ENCODE measurements around the gene OR2A25. TPM values are rescaled to one million over a fixed set of nuclear protein-coding genes. Genes with fewer than 3 reads are reported as not detected.
A peak's percentile ranks its signal among the peaks of the same experiment; 100 is the strongest.

OR2A25 gene, protein sequence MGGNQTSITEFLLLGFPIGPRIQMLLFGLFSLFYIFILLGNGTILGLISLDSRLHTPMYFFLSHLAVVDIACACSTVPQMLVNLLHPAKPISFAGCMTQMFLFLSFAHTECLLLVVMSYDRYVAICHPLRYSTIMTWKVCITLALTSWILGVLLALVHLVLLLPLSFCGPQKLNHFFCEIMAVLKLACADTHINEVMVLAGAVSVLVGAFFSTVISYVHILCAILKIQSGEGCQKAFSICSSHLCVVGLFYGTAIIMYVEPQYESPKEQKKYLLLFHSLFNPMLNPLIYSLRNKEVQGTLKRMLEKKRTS
- polyA plus RNA-seq, result not detected
- long read RNA-seq, donor 1, result 0 reads
- long read RNA-seq, donor 2, result 0 reads
- long read RNA-seq, donor 3, result 0 reads
- long read RNA-seq, donor 4, result 0 reads
- long read RNA-seq, donor 5, result 0 reads
- long read RNA-seq, donor 6, result 0 reads
- long read RNA-seq, donor 7, result 0 reads
- long read RNA-seq, donor 8, result 0 reads
- long read RNA-seq, donor 9, result 0 reads
- long read RNA-seq, donor 10, result 0 reads
- long read RNA-seq, donor 11, result 0 reads

DNA sequence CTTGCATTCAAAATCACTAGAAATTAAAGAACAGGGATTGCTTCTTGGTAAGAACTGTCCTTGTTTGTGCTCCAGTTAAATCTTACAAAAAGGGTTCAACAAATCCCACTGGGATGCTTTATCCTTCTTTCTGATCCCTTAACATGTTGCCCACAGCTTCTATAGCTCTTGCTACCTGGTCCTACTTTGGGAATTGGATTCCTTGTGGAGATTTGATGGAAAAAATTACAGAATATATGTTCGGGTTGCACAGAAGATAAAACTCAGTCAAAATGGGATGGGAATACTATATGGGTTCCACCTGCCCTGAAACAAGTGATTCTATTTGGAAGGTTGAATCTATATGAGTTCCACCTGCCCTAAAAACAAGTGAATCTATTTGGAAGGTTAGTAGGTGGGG, at the start of gene OR2A25:
OR2A25 (plus strand) TSS at position 301 of the 400 bp plus-strand sequence. CDS start 4,409 bp downstream, outside the sequence.
- Histone ChIP-seq H3K27me3 (ENCODE audit: control insufficient read depth, insufficient read depth, low read length) (peaks cover 2% of the 10 kb centered on the region), H3K4me1 (ENCODE audit: control insufficient read depth, insufficient read depth, low read length) (no peaks in the 10 kb centered on the region), H3K9me3 (ENCODE audit: control insufficient read depth, low read depth, low read length) (no peaks in the 10 kb centered on the region), H3K27ac (ENCODE audit: low read length) (no peak within 1 kb of the TSS), H3K36me3 (ENCODE audit: control insufficient read depth, insufficient read depth, low read length) (no peaks in the 10 kb centered on the region), H3K4me3 (ENCODE audit: low read length) (no peak within 1 kb of the TSS)
- no CpG with 5 or more reads among the region's 1 CpG for WGBS (ENCODE audit: insufficient coverage, low lambda C conversion rate)
- DNase-seq, result no peak

DNA sequence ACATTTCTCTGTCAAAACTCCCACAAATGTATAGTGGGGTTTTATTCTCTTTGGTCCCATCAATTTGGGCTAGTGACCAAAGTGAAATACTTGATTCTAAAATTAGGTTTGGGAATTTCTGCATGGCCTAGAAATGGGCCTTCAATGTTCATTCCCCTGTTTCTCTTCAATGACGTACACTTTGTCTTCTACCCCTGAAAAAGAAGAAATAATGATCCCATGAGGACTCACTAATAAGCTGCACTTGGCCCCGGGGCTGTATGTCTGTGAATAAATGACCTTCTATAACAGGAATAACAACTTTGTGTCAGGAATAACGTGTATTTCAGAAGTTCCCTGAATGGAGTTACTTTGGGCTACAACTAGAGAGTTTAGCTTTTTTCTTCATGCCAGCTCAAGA, 49.3 kb upstream of the OR2A25 start:
- Histone ChIP-seq H3K36me3 (ENCODE audit: control insufficient read depth, insufficient read depth, low read length) (no peaks in the 10 kb centered on the region), H3K4me1 (ENCODE audit: control insufficient read depth, insufficient read depth, low read length) (peaks cover 4% of the 10 kb centered on the region), H3K27me3 (ENCODE audit: control insufficient read depth, insufficient read depth, low read length) (no peaks in the 10 kb centered on the region), H3K9me3 (ENCODE audit: control insufficient read depth, low read depth, low read length) (no peaks in the 10 kb centered on the region), H3K27ac (ENCODE audit: low read length) (no peak overlapping the region), H3K4me3 (ENCODE audit: low read length) (no peak overlapping the region)
- no CpG with 5 or more reads among the region's 3 CpGs for WGBS (ENCODE audit: insufficient coverage, low lambda C conversion rate)
- no peak for DNase-seq

DNA sequence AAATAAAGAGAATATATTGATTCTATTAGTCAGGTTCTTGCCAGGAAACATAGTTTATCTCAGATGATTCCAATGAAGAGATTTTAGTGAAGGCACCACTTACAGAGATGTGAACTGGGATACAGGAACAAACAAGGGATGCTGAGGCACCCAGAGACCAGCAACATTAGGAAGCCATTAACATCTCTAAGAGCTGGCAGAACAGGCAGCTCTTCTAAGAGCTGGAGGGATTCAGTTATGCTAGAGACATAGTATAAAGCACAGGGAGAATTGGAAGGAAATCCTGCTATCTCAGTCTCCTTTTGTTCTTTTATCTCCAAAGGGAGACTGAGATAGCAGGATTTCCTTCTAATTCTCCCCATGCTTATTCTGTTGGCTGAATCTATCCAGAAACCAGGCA, 47.4 kb upstream of the OR2A25 start:
- no peak overlapping the region for H3K4me3 ChIP-seq (ENCODE audit: low read length)
- no peak for DNase-seq
- H3K36me3 ChIP-seq (ENCODE audit: control insufficient read depth, insufficient read depth, low read length), result no peaks in the 10 kb centered on the region
- no peak overlapping the region for H3K27ac ChIP-seq (ENCODE audit: low read length)
- no peaks in the 10 kb centered on the region for H3K27me3 ChIP-seq (ENCODE audit: control insufficient read depth, insufficient read depth, low read length)
- H3K9me3 ChIP-seq (ENCODE audit: control insufficient read depth, low read depth, low read length), result no peaks in the 10 kb centered on the region
- H3K4me1 ChIP-seq (ENCODE audit: control insufficient read depth, insufficient read depth, low read length), result peaks cover 4% of the 10 kb centered on the region

DNA sequence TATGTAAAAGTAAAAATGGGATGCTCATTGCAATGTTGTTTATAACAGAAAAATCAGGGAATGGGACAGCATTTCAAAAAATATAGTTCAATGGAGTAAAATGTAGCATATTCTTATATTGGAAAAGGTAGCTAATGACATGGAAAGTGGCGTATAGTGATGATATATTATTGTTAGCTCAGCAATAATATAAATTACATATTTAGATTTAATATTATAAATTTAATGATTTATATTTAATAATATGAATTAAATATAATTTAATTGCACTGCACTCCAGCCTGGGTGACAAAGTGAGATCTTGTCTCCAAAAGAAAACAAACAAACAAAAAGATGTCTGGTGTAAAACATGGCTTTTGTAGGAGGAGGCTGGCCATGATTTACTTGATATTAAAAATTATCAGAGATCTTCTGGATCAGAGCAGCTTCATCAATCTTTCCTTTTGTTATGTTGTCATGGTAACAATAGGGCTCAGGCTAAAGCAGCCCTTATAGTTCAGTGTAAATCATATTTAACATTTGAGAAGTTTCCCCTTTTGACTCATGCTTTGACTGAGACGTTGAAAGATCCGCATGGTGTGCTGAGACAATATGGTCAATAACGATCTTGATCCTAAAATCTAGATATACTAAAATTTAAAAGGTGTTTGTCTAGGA, 46.3 kb upstream of the OR2A25 start:
- 86% methylated on average over 1 of the region's 4 CpGs for WGBS (ENCODE audit: insufficient coverage, low lambda C conversion rate)
- peaks cover 4% of the 10 kb centered on the region for H3K4me1 ChIP-seq (ENCODE audit: control insufficient read depth, insufficient read depth, low read length)

DNA sequence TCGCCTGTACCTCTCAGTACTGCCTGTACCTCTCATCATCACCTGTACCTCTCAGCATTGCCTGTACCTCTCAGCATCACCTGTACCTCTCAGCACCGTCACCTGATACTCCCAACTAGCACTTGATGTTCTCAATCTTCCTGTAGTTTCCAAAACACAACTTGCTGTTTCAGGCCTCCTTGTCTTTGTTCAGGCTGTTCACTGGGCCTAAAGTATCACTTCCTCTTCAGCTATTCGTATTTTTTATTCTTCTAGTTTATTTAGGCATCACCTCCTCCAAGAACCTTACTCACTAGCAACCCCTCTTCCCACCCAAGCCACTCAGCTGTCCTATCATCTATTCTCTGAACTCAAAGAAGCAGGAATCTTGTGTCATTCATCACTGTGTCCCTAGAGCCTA, 45.4 kb upstream of the OR2A25 start:
- DNase-seq, result no peak
- H3K4me1 ChIP-seq (ENCODE audit: control insufficient read depth, insufficient read depth, low read length), result peaks cover 3% of the 10 kb centered on the region
- H3K36me3 ChIP-seq (ENCODE audit: control insufficient read depth, insufficient read depth, low read length), result no peaks in the 10 kb centered on the region
- H3K27me3 ChIP-seq (ENCODE audit: control insufficient read depth, insufficient read depth, low read length), result no peaks in the 10 kb centered on the region
- H3K4me3 ChIP-seq (ENCODE audit: low read length), result no peak overlapping the region
- H3K9me3 ChIP-seq (ENCODE audit: control insufficient read depth, low read depth, low read length), result no peaks in the 10 kb centered on the region
- no peak overlapping the region for H3K27ac ChIP-seq (ENCODE audit: low read length)
- 100% methylated on average over 1 of the region's 3 CpGs for WGBS (ENCODE audit: insufficient coverage, low lambda C conversion rate)

More for the DNA sequence above, 46.3 kb upstream of the OR2A25 start:
- Histone ChIP-seq H3K27ac (ENCODE audit: low read length) (no peak overlapping the region), H3K9me3 (ENCODE audit: control insufficient read depth, low read depth, low read length) (no peaks in the 10 kb centered on the region), H3K4me3 (ENCODE audit: low read length) (no peak overlapping the region), H3K36me3 (ENCODE audit: control insufficient read depth, insufficient read depth, low read length) (no peaks in the 10 kb centered on the region), H3K27me3 (ENCODE audit: control insufficient read depth, insufficient read depth, low read length) (no peaks in the 10 kb centered on the region)
- DNase-seq, result no peak

DNA sequence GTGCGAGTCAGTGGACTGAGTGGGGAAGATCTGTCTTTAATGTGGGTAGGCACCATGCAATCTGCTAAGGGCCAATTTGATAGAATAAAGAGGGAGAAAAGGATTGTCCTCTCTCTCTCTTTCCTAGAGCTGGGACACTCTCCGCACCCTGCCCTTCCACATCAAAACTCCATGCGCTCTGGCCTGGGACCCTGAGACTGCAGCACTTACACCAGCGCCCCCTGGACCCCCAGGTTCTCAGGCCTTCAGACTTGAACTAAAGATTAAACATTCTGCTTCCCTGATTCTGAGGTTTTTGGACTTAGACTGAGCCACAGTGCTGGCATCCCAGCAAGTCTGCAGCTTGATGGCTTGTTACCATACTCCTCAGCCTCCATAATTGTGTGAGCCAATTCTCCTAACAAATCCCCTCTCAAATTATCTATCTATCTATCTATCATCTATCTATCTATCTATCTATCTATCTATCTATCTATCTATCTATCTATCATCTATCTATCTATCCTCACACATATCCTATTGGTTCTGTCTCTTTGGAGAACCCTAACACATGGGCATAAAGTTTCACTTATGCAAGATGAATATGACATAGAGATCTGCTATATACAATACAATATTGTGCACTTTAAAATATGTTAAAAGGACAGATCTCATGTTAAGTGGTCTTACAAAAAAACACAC, 43.3 kb upstream of the OR2A25 start:
- Histone ChIP-seq H3K4me3 (ENCODE audit: low read length) (no peak overlapping the region), H3K4me1 (ENCODE audit: control insufficient read depth, insufficient read depth, low read length) (peaks cover 4% of the 10 kb centered on the region), H3K9me3 (ENCODE audit: control insufficient read depth, low read depth, low read length) (no peaks in the 10 kb centered on the region), H3K27me3 (ENCODE audit: control insufficient read depth, insufficient read depth, low read length) (no peaks in the 10 kb centered on the region), H3K36me3 (ENCODE audit: control insufficient read depth, insufficient read depth, low read length) (no peaks in the 10 kb centered on the region), H3K27ac (ENCODE audit: low read length) (no peak overlapping the region)
- DNase-seq, result no peak
- no CpG with 5 or more reads among the region's 4 CpGs for WGBS (ENCODE audit: insufficient coverage, low lambda C conversion rate)

DNA sequence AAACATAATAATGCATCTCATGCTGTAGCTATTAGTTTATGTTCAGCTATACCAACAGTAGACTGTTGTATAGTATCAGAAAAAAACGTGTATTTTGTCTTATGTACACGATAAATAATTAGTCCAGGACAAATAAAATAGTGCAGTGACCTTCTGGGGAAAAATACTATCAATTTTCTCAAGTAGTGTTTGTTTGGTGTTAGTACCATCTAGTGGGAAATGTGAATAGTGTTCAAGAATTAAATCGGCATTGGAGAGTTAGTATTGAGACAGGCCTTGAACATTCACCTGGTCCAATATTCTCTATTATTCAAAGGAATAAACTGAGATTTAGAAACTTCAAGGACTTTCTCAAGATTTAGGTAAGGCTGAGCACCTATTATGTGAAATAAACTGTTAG, 42.5 kb upstream of the OR2A25 start:
- Histone ChIP-seq H3K4me1 (ENCODE audit: control insufficient read depth, insufficient read depth, low read length) (peaks cover 4% of the 10 kb centered on the region), H3K4me3 (ENCODE audit: low read length) (no peak overlapping the region), H3K27me3 (ENCODE audit: control insufficient read depth, insufficient read depth, low read length) (no peaks in the 10 kb centered on the region), H3K36me3 (ENCODE audit: control insufficient read depth, insufficient read depth, low read length) (no peaks in the 10 kb centered on the region), H3K9me3 (ENCODE audit: control insufficient read depth, low read depth, low read length) (no peaks in the 10 kb centered on the region), H3K27ac (ENCODE audit: low read length) (no peak overlapping the region)
- WGBS (ENCODE audit: insufficient coverage, low lambda C conversion rate), result 19% methylated on average over 3 of the region's 3 CpGs
- DNase-seq, result peak in 1 of 2 donors; percentile 22

DNA sequence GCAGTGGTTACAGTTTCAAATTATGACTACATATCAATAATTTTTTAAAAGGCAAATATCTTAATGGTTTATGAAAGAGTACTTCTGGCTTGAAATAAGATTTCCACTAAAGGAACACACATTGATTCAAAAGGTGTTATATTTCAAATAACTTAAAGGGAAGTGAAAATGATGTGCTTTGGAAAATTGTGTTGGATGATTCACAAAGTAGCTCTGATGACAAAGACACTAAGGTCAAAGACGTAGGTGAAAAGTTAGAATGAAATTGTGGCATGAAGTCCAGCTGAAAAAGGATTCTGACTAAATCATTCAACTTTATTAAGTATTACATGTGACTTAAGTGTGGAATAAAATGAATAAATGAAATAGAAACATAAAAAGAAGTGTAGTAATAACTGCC, 41.6 kb upstream of the OR2A25 start:
- Histone ChIP-seq H3K4me1 (ENCODE audit: control insufficient read depth, insufficient read depth, low read length) (peaks cover 9% of the 10 kb centered on the region), H3K4me3 (ENCODE audit: low read length) (no peak overlapping the region), H3K27ac (ENCODE audit: low read length) (no peak overlapping the region), H3K9me3 (ENCODE audit: control insufficient read depth, low read depth, low read length) (no peaks in the 10 kb centered on the region), H3K27me3 (ENCODE audit: control insufficient read depth, insufficient read depth, low read length) (no peaks in the 10 kb centered on the region), H3K36me3 (ENCODE audit: control insufficient read depth, insufficient read depth, low read length) (no peaks in the 10 kb centered on the region)
- DNase-seq, result no peak
- 57% methylated on average over 1 of the region's 1 CpG for WGBS (ENCODE audit: insufficient coverage, low lambda C conversion rate)

DNA sequence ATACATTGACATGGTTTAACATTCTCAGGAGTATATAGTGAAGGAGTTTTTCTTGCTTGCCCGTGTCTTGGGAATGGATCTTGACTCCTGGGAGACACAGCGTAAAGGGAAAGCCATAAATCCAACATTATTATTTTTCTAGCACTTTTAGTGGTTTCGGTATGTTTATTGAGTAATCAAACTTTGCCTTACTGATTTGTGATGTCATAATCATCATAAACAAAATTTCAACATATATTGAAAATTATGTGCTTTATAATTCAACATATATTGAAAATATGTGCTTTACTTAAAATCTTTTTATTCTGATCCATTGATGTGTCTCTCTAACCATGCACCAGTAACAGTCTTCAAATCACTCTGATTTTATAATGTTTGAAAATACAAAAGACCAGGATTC, 41.1 kb upstream of the OR2A25 start:
- no peaks in the 10 kb centered on the region for H3K27me3 ChIP-seq (ENCODE audit: control insufficient read depth, insufficient read depth, low read length)
- H3K9me3 ChIP-seq (ENCODE audit: control insufficient read depth, low read depth, low read length), result no peaks in the 10 kb centered on the region
- no peak overlapping the region for H3K4me3 ChIP-seq (ENCODE audit: low read length)
- WGBS (ENCODE audit: insufficient coverage, low lambda C conversion rate), result 92% methylated on average over 2 of the region's 3 CpGs
- no peaks in the 10 kb centered on the region for H3K36me3 ChIP-seq (ENCODE audit: control insufficient read depth, insufficient read depth, low read length)
- peaks cover 12% of the 10 kb centered on the region for H3K4me1 ChIP-seq (ENCODE audit: control insufficient read depth, insufficient read depth, low read length)
- DNase-seq, result no peak
- no peak overlapping the region for H3K27ac ChIP-seq (ENCODE audit: low read length)

DNA sequence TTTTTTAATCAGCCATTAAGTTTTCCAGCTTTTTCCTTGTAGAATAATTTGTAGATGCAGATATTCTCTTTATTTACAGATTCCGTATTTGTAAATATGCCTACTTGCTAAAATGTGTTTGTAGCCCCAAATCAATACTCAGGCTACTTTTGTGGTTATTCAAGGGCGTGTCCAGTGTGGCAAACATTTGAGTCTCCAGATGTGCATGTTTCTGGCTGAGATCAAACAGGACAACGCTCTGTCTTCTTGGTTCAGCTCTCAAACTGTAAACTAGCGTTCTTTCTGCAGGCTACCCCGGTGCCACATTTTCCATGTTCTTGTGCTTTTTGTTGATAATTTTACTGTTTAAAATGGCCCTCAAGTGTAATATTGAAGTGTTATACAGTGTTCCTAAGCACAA, 37.1 kb upstream of the OR2A25 start:
- Histone ChIP-seq H3K4me3 (ENCODE audit: low read length) (no peak overlapping the region), H3K9me3 (ENCODE audit: control insufficient read depth, low read depth, low read length) (no peaks in the 10 kb centered on the region), H3K36me3 (ENCODE audit: control insufficient read depth, insufficient read depth, low read length) (no peaks in the 10 kb centered on the region), H3K4me1 (ENCODE audit: control insufficient read depth, insufficient read depth, low read length) (peaks cover 12% of the 10 kb centered on the region), H3K27me3 (ENCODE audit: control insufficient read depth, insufficient read depth, low read length) (no peaks in the 10 kb centered on the region), H3K27ac (ENCODE audit: low read length) (no peak overlapping the region)
- 60% methylated on average over 2 of the region's 5 CpGs for WGBS (ENCODE audit: insufficient coverage, low lambda C conversion rate)
- DNase-seq, result no peak
